ENCODE results near the gene EFNB2. TPM values are rescaled to one million over a fixed set of nuclear protein-coding genes. Genes with fewer than 3 reads are reported as not detected.

EFNB2 gene
- polyA plus RNA-seq, 1 donor from 2014 or later, result 53.1 TPM

GRCh38 chr13:106484537-106485193, 50.8 kb downstream of the EFNB2 start:
- Histone ChIP-seq H3K27ac (ENCODE audit: low read length) (no peak overlapping the region), H3K9me3 (ENCODE audit: low read length) (no peaks in the 10 kb centered on the region), H3F3A (ENCODE audit: insufficient read depth, low read length, poor library complexity, severe bottlenecking) (no peaks in the 10 kb centered on the region), H3K4me2 (ENCODE audit: low read length) (no peak overlapping the region), H3K4me3 (ENCODE audit: low read length) (no peak overlapping the region), H3K9ac (ENCODE audit: low read length) (no peak overlapping the region), H3K27me3 (ENCODE audit: insufficient read depth, low read depth, low read length) (no peaks in the 10 kb centered on the region), H3K36me3 (ENCODE audit: insufficient read depth, low read length) (no peaks in the 10 kb centered on the region), H3K9me2 (ENCODE audit: insufficient read depth, low read length) (no peaks in the 10 kb centered on the region), H4K20me1 (ENCODE audit: insufficient read depth) (no peaks in the 10 kb centered on the region), H3K79me2 (replicated peaks; ENCODE audit: insufficient read depth, low read length) (no peaks in the 10 kb centered on the region), H2AFZ (ENCODE audit: low read depth, low read length) (no peak overlapping the region)
- TF ChIP-seq TAF1 (IDR thresholded peaks at IDR 0.05; ENCODE audit: low read depth) (no peak), EZH2 (IDR thresholded peaks at IDR 0.05; ENCODE audit: borderline replicate concordance, insufficient read depth, low read length, poor library complexity, severe bottlenecking) (no peak), EP300 (conservative IDR thresholded peaks at IDR 0.05; ENCODE audit: poor library complexity, severe bottlenecking) (no peak), POLR2AphosphoS5 (IDR thresholded peaks at IDR 0.05) (no peak), SMC3 (conservative IDR thresholded peaks at IDR 0.05; ENCODE audit: poor library complexity) (no peak), RAD21 (conservative IDR thresholded peaks at IDR 0.05) (no peak), MXI1 (conservative IDR thresholded peaks at IDR 0.05; ENCODE audit: poor library complexity, severe bottlenecking) (no peak)
- TF ChIP-seq, protein P1, sequence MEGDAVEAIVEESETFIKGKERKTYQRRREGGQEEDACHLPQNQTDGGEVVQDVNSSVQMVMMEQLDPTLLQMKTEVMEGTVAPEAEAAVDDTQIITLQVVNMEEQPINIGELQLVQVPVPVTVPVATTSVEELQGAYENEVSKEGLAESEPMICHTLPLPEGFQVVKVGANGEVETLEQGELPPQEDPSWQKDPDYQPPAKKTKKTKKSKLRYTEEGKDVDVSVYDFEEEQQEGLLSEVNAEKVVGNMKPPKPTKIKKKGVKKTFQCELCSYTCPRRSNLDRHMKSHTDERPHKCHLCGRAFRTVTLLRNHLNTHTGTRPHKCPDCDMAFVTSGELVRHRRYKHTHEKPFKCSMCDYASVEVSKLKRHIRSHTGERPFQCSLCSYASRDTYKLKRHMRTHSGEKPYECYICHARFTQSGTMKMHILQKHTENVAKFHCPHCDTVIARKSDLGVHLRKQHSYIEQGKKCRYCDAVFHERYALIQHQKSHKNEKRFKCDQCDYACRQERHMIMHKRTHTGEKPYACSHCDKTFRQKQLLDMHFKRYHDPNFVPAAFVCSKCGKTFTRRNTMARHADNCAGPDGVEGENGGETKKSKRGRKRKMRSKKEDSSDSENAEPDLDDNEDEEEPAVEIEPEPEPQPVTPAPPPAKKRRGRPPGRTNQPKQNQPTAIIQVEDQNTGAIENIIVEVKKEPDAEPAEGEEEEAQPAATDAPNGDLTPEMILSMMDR (IDR thresholded peaks at IDR 0.05; ENCODE audit: poor library complexity, severe bottlenecking), result no peak
- TF ChIP-seq, protein P2, sequence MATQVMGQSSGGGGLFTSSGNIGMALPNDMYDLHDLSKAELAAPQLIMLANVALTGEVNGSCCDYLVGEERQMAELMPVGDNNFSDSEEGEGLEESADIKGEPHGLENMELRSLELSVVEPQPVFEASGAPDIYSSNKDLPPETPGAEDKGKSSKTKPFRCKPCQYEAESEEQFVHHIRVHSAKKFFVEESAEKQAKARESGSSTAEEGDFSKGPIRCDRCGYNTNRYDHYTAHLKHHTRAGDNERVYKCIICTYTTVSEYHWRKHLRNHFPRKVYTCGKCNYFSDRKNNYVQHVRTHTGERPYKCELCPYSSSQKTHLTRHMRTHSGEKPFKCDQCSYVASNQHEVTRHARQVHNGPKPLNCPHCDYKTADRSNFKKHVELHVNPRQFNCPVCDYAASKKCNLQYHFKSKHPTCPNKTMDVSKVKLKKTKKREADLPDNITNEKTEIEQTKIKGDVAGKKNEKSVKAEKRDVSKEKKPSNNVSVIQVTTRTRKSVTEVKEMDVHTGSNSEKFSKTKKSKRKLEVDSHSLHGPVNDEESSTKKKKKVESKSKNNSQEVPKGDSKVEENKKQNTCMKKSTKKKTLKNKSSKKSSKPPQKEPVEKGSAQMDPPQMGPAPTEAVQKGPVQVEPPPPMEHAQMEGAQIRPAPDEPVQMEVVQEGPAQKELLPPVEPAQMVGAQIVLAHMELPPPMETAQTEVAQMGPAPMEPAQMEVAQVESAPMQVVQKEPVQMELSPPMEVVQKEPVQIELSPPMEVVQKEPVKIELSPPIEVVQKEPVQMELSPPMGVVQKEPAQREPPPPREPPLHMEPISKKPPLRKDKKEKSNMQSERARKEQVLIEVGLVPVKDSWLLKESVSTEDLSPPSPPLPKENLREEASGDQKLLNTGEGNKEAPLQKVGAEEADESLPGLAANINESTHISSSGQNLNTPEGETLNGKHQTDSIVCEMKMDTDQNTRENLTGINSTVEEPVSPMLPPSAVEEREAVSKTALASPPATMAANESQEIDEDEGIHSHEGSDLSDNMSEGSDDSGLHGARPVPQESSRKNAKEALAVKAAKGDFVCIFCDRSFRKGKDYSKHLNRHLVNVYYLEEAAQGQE (IDR thresholded peaks at IDR 0.05; ENCODE audit: borderline replicate concordance), result no peak

DNA sequence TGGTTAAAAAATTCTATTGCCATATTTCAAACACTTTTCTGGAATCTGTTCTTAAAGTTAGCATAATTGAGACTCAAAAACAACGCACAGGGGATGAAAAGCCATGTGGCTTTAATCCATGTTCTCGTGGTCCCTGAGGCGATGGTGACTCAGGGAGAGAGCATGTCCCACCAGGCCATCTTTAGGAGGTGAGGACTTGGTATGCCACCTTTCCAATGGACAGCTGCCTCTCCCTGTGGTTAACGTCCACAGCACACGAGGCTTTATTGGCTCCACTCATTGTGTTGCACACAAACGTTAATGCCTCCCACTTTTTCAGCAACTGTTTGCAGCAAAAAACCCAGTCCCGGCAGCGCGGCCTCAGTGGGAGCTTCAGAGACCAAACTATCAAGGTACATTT, 51.4 kb downstream of the EFNB2 start:
- H3K27ac ChIP-seq (ENCODE audit: low read length), result no peak overlapping the region

More for the DNA sequence above, 51.4 kb downstream of the EFNB2 start:
- Histone ChIP-seq H3K79me2 (replicated peaks; ENCODE audit: insufficient read depth, low read length) (no peaks in the 10 kb centered on the region), H3K9me3 (ENCODE audit: low read length) (no peaks in the 10 kb centered on the region), H3K9ac (ENCODE audit: low read length) (no peak overlapping the region), H3K9me2 (ENCODE audit: insufficient read depth, low read length) (no peaks in the 10 kb centered on the region), H3K36me3 (ENCODE audit: insufficient read depth, low read length) (no peaks in the 10 kb centered on the region), H3K4me2 (ENCODE audit: low read length) (no peak overlapping the region), H3K4me3 (ENCODE audit: low read length) (no peak overlapping the region), H2AFZ (ENCODE audit: low read depth, low read length) (no peak overlapping the region), H3K27me3 (ENCODE audit: insufficient read depth, low read depth, low read length) (no peaks in the 10 kb centered on the region), H3F3A (ENCODE audit: insufficient read depth, low read length, poor library complexity, severe bottlenecking) (no peaks in the 10 kb centered on the region), H4K20me1 (ENCODE audit: insufficient read depth) (no peaks in the 10 kb centered on the region)
- TF ChIP-seq TAF1 (IDR thresholded peaks at IDR 0.05; ENCODE audit: low read depth) (no peak), SMC3 (conservative IDR thresholded peaks at IDR 0.05; ENCODE audit: poor library complexity) (no peak), EP300 (conservative IDR thresholded peaks at IDR 0.05; ENCODE audit: poor library complexity, severe bottlenecking) (no peak), EZH2 (IDR thresholded peaks at IDR 0.05; ENCODE audit: borderline replicate concordance, insufficient read depth, low read length, poor library complexity, severe bottlenecking) (no peak), POLR2AphosphoS5 (IDR thresholded peaks at IDR 0.05) (no peak), RAD21 (conservative IDR thresholded peaks at IDR 0.05) (no peak), MXI1 (conservative IDR thresholded peaks at IDR 0.05; ENCODE audit: poor library complexity, severe bottlenecking) (no peak)
- TF ChIP-seq, protein P1 (IDR thresholded peaks at IDR 0.05; ENCODE audit: poor library complexity, severe bottlenecking), result no peak
- TF ChIP-seq, protein P2 (IDR thresholded peaks at IDR 0.05; ENCODE audit: borderline replicate concordance), result no peak

Measured in neural cell (in vitro differentiated cells).